ENCODE results near the gene SRMS. TPM values are rescaled to one million over a fixed set of nuclear protein-coding genes. Genes with fewer than 3 reads are reported as not detected.

SRMS gene
- total and polyA plus RNA-seq, 2 donors (not counting 1 experiment from before 2014, with no cell fraction given): 0.17 to 0.54 TPM

- TF ChIP-seq EZH2 (IDR thresholded peaks at IDR 0.05; ENCODE audit: borderline replicate concordance, insufficient read depth, low read depth, low read length, poor library complexity, severe bottlenecking) (no peak), CTCF (IDR thresholded peaks at IDR 0.05) (no peak)
- Histone ChIP-seq H3K36me3 (replicated peaks in 1 of 2; ENCODE audit: control extremely low read depth in 1 of 2, control insufficient read depth in 1 of 2, extremely low read depth in 1 of 2, insufficient read depth in 2 of 2, low read length in 1 of 2) (peaks cover 0 to 7% of the 10 kb centered on the region in 2 experiments), H3K9ac (ENCODE audit: low read length) (peak overlapping the region; percentile 84), H3K4me2 (replicated peaks; ENCODE audit: low read depth, low read length, poor library complexity, severe bottlenecking) (peak overlapping the region; percentile 94), H2AFZ (ENCODE audit: insufficient read depth, low read depth, low read length, poor library complexity, severe bottlenecking) (peak overlapping the region; percentile 96), H3K27ac (ENCODE audit: low read length in 2 of 2) (no peak overlapping the region), H3K9me3 (ENCODE audit: control extremely low read depth in 1 of 3, control insufficient read depth in 2 of 3, insufficient read depth in 1 of 3, low read length in 2 of 3) (peaks cover 0 to 21% (median 5%) of the 10 kb centered on the region in 3 donors), H3K79me2 (ENCODE audit: control insufficient read depth, insufficient read depth, low read length) (peaks cover 15% of the 10 kb centered on the region), H4K20me1 (ENCODE audit: control insufficient read depth, insufficient read depth, low read length, poor library complexity, severe bottlenecking) (peaks cover 29% of the 10 kb centered on the region), H3K27me3 (replicated peaks in 1 of 4; ENCODE audit: control extremely low read depth in 1 of 4, control insufficient read depth in 3 of 4, insufficient read depth in 4 of 4, low read length in 3 of 4) (peaks cover 0 to 10% (median 3%) of the 10 kb centered on the region in 4 experiments), H3K4me1 (ENCODE audit: control insufficient read depth in 2 of 2, insufficient read depth in 2 of 2, low read length in 2 of 2) (peaks cover 16 to 23% of the 10 kb centered on the region in 2 donors), H3K4me3 (ENCODE audit: control extremely low read depth in 1 of 5, extremely low read depth in 1 of 5, insufficient read depth in 1 of 5, low read depth in 2 of 5, low read length in 4 of 5) (peak overlapping the region in 4 of 5 experiments; percentile 70 to 79 (median 75))
- H3K27me3 Mint-ChIP-seq: peaks cover 4% of the 10 kb centered on the region
- peaks cover 20% of the 10 kb centered on the region for H3K4me1 Mint-ChIP-seq
- DNase-seq: no peak
- POLR2A ChIA-PET: no interaction called here
- no peak for ATAC-seq (ENCODE audit: low read depth)
- peak overlapping the region; percentile 84 for H3K4me3 Mint-ChIP-seq
- CTCF ChIA-PET: interaction anchor here (2.3 kb wide), 2 partner anchors 19 to 22 kb away, joined by 8 to 9 read pairs; partner anchors contain the start of gene PTK6
- WGBS (ENCODE audit: insufficient coverage): 80% methylated on average over 31 of the region's 32 CpGs
- peaks cover 2% of the 10 kb centered on the region for H3K9me3 Mint-ChIP-seq (ENCODE audit: insufficient read depth)
- peak overlapping the region; percentile 84 for H3K27ac Mint-ChIP-seq
- intact Hi-C loops (cut with micrococcal nuclease): no loop called here
Observed at GRCh38 chr20:63518946-63519667, 28.4 kb downstream of the SRMS start.

- Histone ChIP-seq H2AFZ (ENCODE audit: insufficient read depth, low read depth, low read length, poor library complexity, severe bottlenecking) (no peak overlapping the region), H3K9ac (ENCODE audit: low read length) (no peak overlapping the region), H3K27ac (ENCODE audit: low read length in 2 of 2) (no peak overlapping the region), H3K9me3 (ENCODE audit: control extremely low read depth in 1 of 3, control insufficient read depth in 2 of 3, insufficient read depth in 1 of 3, low read length in 2 of 3) (peaks cover 0 to 14% (median 5%) of the 10 kb centered on the region in 3 donors), H3K79me2 (ENCODE audit: control insufficient read depth, insufficient read depth, low read length) (peaks cover 15% of the 10 kb centered on the region), H3K36me3 (replicated peaks in 1 of 2; ENCODE audit: control extremely low read depth in 1 of 2, control insufficient read depth in 1 of 2, extremely low read depth in 1 of 2, insufficient read depth in 2 of 2, low read length in 1 of 2) (peaks cover 0 to 7% of the 10 kb centered on the region in 2 experiments), H3K4me3 (ENCODE audit: control extremely low read depth in 1 of 5, extremely low read depth in 1 of 5, insufficient read depth in 1 of 5, low read depth in 2 of 5, low read length in 4 of 5) (no peak overlapping the region), H3K4me2 (replicated peaks; ENCODE audit: low read depth, low read length, poor library complexity, severe bottlenecking) (no peak overlapping the region), H3K4me1 (ENCODE audit: control insufficient read depth in 2 of 2, insufficient read depth in 2 of 2, low read length in 2 of 2) (peaks cover 16 to 23% of the 10 kb centered on the region in 2 donors), H3K27me3 (replicated peaks in 1 of 4; ENCODE audit: control extremely low read depth in 1 of 4, control insufficient read depth in 3 of 4, insufficient read depth in 4 of 4, low read length in 3 of 4) (peaks cover 0 to 10% (median 3%) of the 10 kb centered on the region in 4 experiments), H4K20me1 (ENCODE audit: control insufficient read depth, insufficient read depth, low read length, poor library complexity, severe bottlenecking) (peaks cover 25% of the 10 kb centered on the region)
- TF ChIP-seq CTCF (IDR thresholded peaks at IDR 0.05) (no peak), EZH2 (IDR thresholded peaks at IDR 0.05; ENCODE audit: borderline replicate concordance, insufficient read depth, low read depth, low read length, poor library complexity, severe bottlenecking) (no peak)
- peaks cover 6% of the 10 kb centered on the region for H3K27me3 Mint-ChIP-seq
- H3K4me1 Mint-ChIP-seq: peaks cover 18% of the 10 kb centered on the region
- WGBS (ENCODE audit: insufficient coverage): 93% methylated on average over 17 of the region's 20 CpGs
- ATAC-seq (ENCODE audit: low read depth) (no peak), DNase-seq (peak; percentile 23)
- H3K27ac Mint-ChIP-seq: peak overlapping the region; percentile 43
- peak overlapping the region; percentile 84 for H3K4me3 Mint-ChIP-seq
- POLR2A ChIA-PET: no interaction called here
- intact Hi-C loops (cut with micrococcal nuclease): no loop called here
- CTCF ChIA-PET: interaction anchor here (2.3 kb wide), 2 partner anchors 19 to 22 kb away, joined by 8 to 9 read pairs; partner anchors contain the start of gene PTK6
- peaks cover 2% of the 10 kb centered on the region for H3K9me3 Mint-ChIP-seq (ENCODE audit: insufficient read depth)
Observed at GRCh38 chr20:63518351-63518861, 29.1 kb downstream of the SRMS start.
